ENCODE data around the gene FAM9C. TPM values are rescaled to one million over a fixed set of nuclear protein-coding genes. Genes with fewer than 3 reads are reported as not detected.
"Not testable (repeated sequence)": the region's sequence is repeated elsewhere in the genome, so short reads cannot be mapped to it uniquely, and the experiment has no call there.

The FAM9C gene
- polyA plus RNA-seq (ENCODE audit: insufficient read length), result 0.28 TPM

- no peak for DNase-seq
Observed at GRCh38 chrX:13044441-13044840, at the start of gene FAM9C. Gene FAM9C, minus strand, starts transcription at chrX:13044620. Its CDS starts 831 bp downstream, at chrX:13043789.

GRCh38 chrX:13093529-13094140 lies 49.2 kb upstream of the FAM9C start:
- no peak for DNase-seq

GRCh38 chrX:13092455-13092941 lies 48.1 kb upstream of the FAM9C start:
- DNase-seq, result no peak

- DNase-seq, result no peak
Observed at GRCh38 chrX:13091111-13091765, 46.8 kb upstream of the FAM9C start.

GRCh38 chrX:13090339-13091110 lies 46.1 kb upstream of the FAM9C start:
- no peak for DNase-seq

- DNase-seq, result no peak
Observed at GRCh38 chrX:13090027-13090338, 45.6 kb upstream of the FAM9C start.

GRCh38 chrX:13088156-13088487 lies 43.7 kb upstream of the FAM9C start:
- DNase-seq, result no peak

- DNase-seq, result no peak
Observed at GRCh38 chrX:13087322-13088155, 43.1 kb upstream of the FAM9C start.

GRCh38 chrX:13086793-13087321 lies 42.4 kb upstream of the FAM9C start:
- not testable (repeated sequence) for DNase-seq

GRCh38 chrX:13086076-13086475 lies 41.7 kb upstream of the FAM9C start:
- DNase-seq, result no peak

- DNase-seq, result no peak
Observed at GRCh38 chrX:13085526-13085925, 41.1 kb upstream of the FAM9C start.

GRCh38 chrX:13084611-13085010 lies 40.2 kb upstream of the FAM9C start:
- DNase-seq, result no peak

GRCh38 chrX:13083755-13084326 lies 39.4 kb upstream of the FAM9C start:
- not testable (repeated sequence) for DNase-seq

- no peak for DNase-seq
Observed at GRCh38 chrX:13082206-13083065, 38.0 kb upstream of the FAM9C start.

- DNase-seq, result no peak
Observed at GRCh38 chrX:13081395-13082205, 37.2 kb upstream of the FAM9C start.

- no peak for DNase-seq
Observed at GRCh38 chrX:13080128-13080795, 35.8 kb upstream of the FAM9C start.

GRCh38 chrX:13078739-13079444 lies 34.5 kb upstream of the FAM9C start:
- peak; percentile 53 for DNase-seq

GRCh38 chrX:13077168-13077567 lies 32.7 kb upstream of the FAM9C start:
- DNase-seq, result no peak
